ENCODE measurements around the gene SREBF1. TPM values are rescaled to one million over a fixed set of nuclear protein-coding genes. Genes with fewer than 3 reads are reported as not detected.

SREBF1 gene
- total RNA-seq, 1 donor from 2014 or later: 132 TPM

DNA sequence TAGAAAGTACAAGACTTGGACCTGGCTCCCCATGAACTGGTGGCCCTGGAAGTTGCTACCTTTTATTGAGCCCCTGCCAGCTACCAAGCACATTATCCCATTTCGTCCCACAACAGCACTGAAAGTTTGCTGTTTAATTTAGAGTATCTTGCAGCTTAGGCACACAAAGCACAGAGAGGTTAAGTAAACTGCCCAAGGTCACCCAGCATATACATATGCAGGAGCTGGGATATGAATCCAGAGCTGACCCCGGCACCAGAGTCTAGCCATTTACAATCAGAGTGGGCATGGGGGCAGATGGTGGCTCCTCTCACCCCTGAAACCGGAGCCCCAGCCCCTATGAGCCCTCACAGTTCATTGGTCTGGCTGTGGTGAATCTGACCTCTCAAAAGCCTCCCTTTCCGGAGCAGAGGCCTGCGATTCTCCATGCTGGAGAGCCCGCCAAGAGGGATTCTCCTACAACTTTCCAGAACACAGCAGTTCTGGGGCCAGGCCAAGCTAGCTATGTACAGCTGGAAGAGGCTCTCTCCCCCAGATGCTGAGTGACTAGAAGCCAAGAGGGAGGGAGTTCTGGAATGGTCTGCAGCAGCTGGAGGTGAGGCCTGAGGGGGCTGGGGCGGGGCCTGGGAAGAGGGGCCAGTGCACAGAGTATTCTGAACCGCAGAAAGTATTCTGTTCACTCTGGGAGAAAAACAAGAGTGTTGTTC, 58.3 kb downstream of the SREBF1 start:
- Mint-ChIP-seq H3K27me3 (ENCODE audit: low read depth) (peaks cover 4% of the 10 kb centered on the region), H3K36me3 (ENCODE audit: low read depth) (no peaks in the 10 kb centered on the region), H3K27ac (ENCODE audit: unreplicated experiment) (no peak overlapping the region)

GRCh38 chr17:17776889-17777288, 59.9 kb downstream of the SREBF1 start:
- no peak for TF ChIP-seq CTCF (conservative IDR thresholded peaks at IDR 0.05)
- H3K9me3 Mint-ChIP-seq: no peaks in the 10 kb centered on the region
- no peak overlapping the region for H3K27ac Mint-ChIP-seq (ENCODE audit: unreplicated experiment)
- peaks cover 52% of the 10 kb centered on the region for H3K4me1 Mint-ChIP-seq
- H3K27me3 Mint-ChIP-seq (ENCODE audit: low read depth): peaks cover 4% of the 10 kb centered on the region
- no peak for DNase-seq (ENCODE audit: low read depth, low spot score)
- no peaks in the 10 kb centered on the region for H3K36me3 Mint-ChIP-seq (ENCODE audit: low read depth)
- H3K4me3 Mint-ChIP-seq: peak overlapping the region; percentile 38

More for the DNA sequence above, 58.3 kb downstream of the SREBF1 start:
- Mint-ChIP-seq H3K9me3 (no peaks in the 10 kb centered on the region), H3K4me1 (peaks cover 44% of the 10 kb centered on the region), H3K4me3 (peak overlapping the region; percentile 56)
- DNase-seq (ENCODE audit: low read depth, low spot score): no peak
- TF ChIP-seq CTCF (conservative IDR thresholded peaks at IDR 0.05): no peak

DNA sequence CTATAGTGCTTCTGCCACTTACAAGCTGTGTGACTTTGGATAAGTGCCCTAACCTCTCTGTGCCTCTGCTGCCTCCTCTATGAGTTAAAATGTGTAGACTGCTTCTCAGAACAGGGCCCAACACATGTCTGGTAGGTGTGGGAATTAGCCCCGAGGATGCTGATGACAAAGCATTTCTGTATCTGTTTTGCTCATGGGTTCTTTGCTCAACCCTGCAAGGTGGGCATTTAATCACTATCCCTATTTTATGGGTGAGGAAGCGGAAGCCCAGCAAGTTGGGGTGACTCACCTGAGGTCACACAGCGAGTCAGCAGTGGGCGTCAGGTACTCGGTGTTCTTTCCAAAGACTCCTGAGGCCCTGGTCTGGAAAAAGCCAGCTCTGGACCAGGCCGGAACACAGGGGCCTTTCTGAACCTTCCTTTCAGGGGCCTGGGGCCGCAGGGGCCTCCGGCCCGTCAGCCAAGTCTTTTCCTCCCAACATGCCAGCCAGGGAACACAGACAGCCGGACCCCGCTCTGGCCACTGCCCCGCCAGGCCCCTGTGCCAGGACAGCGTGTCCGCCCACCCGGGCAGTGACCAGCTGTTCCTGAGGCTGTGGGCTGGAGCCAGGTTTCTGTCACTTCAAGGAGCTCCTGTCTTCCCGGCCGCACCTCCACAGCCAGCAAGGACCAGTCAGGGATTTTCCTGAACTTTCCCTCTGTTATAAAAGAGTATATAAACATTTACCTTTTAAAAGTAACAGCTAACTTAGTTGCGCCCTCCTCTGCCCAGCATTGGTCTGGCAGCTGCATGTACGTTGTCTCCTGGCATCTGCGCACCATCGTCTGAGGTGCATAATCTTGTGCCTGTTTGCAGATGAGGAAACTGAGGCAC, 62.5 kb downstream of the SREBF1 start:
- no peak for TF ChIP-seq CTCF (conservative IDR thresholded peaks at IDR 0.05)
- no peak for DNase-seq (ENCODE audit: low read depth, low spot score)

GRCh38 chr17:17772231-17772630, 64.6 kb downstream of the SREBF1 start:
- Mint-ChIP-seq H3K4me1 (peaks cover 65% of the 10 kb centered on the region), H3K27me3 (ENCODE audit: low read depth) (no peaks in the 10 kb centered on the region), H3K27ac (ENCODE audit: unreplicated experiment) (peak overlapping the region; percentile 52)

More for the DNA sequence above, 62.5 kb downstream of the SREBF1 start:
- Mint-ChIP-seq H3K9me3 (no peaks in the 10 kb centered on the region), H3K27me3 (ENCODE audit: low read depth) (no peaks in the 10 kb centered on the region), H3K27ac (ENCODE audit: unreplicated experiment) (no peak overlapping the region), H3K4me1 (peaks cover 62% of the 10 kb centered on the region), H3K4me3 (no peak overlapping the region), H3K36me3 (ENCODE audit: low read depth) (no peaks in the 10 kb centered on the region)

More at GRCh38 chr17:17772231-17772630, 64.6 kb downstream of the SREBF1 start:
- no peak for DNase-seq (ENCODE audit: low read depth, low spot score)
- no peaks in the 10 kb centered on the region for H3K9me3 Mint-ChIP-seq
- TF ChIP-seq CTCF (conservative IDR thresholded peaks at IDR 0.05): no peak
- H3K4me3 Mint-ChIP-seq: no peak overlapping the region
- no peaks in the 10 kb centered on the region for H3K36me3 Mint-ChIP-seq (ENCODE audit: low read depth)
